ENCODE results near the gene MYRIP.
"Not testable (repeated sequence)": the region's sequence is repeated elsewhere in the genome, so short reads cannot be mapped to it uniquely, and the experiment has no call there.

Gene MYRIP

DNA sequence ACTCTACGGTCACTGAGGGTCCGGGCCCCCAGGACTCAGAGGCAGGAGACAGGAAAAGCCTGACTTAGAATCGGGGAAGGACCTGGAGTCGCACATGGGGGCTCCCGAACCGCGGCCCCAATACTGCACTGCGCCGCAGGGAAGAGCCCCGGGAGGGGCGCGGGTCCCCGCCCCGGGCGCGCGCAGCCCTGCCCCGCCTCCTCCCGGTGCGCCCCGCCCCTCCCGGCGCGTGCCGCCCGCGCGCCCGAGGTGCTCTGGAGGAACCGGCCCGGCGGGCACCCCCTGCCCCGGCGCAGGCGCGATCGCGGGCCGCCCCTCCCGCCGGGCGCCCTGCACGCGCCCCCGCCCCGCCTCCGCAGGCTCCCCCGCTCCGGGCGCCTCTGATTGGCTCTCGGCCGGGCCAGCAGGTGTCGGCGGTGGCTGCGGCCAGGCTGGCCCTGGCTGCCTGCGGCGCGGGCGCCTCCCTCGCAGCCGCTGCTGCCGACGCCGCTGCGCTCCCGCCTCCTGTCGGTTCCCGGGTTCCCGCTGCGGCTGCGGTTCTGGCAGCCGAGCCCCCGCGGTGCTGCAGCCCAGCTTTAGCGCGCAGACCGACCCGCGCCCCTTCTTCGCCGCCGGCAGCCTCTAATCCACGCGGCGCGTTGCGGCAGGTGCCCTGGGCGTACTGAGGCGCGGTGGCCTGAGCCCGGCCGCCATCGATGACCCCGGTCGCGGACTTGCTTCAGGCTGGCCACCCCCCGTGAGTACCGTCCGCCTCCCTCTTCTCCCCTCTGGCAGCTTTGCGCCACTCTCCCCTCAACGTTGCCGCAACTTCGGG, at the start of gene MYRIP:
Gene MYRIP (plus strand): TSS at position 429 of the 814 bp plus-strand sequence. CDS start 91,208 bp downstream, outside the sequence.
- no peak for DNase-seq

DNA sequence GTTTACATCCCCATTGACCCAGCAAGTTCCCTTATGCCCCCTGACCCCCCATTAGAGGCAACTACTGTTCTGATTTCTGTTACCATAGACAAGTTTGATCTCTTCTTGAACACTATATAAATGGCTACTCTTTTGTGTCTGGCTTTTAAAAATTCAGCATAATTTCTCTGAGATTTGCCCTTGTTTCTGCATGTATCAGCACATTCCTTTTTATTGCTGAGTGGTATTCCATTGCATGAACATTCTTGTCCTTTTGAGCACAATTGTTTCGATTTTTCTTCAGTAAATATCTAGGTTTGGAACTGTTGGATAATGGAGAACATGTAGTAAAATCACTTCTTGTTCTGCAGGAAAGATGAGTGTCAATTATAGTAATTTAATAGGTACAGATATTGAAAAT, 49.1 kb upstream of the MYRIP start:
- no peak for DNase-seq

DNA sequence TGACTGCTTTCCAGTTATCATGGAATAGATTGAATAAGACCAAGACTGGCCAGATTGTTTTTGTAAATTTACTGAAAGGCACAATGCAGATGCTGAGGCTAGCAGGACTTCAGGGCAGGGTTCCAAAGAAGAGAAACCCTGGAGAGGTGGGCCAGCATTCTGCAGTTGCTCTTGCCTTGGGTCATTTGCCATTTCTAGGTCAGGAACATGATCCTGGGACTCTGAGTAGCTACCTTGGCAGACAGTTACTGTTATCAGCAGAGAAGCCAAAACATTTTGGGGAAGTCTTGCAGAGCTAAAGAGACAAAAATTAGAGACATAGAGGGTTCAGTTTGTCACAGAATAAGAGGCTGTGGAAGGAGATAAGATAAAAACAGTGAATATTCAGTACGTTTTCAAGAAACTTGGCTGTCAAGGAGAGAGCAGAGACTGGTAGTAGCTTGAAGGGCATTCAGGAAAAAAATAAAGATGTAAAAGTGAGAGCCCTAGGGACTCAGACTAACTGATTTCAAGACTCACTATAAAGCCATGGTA, 46.8 kb upstream of the MYRIP start:
- DNase-seq, result no peak

DNA sequence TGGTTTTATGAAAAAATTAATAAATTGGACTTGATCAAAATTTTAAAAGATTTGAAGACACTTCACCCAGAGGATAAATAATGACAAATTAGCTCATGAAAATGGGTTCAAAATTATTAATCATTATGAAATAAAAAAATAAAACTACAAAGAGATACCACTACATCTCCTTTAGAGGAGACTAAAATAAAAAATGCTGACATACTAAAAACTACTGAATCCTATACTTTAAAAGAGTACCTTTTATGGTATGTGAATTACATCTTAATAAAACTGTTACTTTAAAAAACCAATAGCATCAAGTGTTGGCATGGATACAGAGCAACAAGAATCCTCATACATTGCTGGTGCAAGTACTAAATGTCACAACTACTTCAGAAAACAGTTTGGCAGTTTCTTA, 46.0 kb upstream of the MYRIP start:
- no peak for DNase-seq

DNA sequence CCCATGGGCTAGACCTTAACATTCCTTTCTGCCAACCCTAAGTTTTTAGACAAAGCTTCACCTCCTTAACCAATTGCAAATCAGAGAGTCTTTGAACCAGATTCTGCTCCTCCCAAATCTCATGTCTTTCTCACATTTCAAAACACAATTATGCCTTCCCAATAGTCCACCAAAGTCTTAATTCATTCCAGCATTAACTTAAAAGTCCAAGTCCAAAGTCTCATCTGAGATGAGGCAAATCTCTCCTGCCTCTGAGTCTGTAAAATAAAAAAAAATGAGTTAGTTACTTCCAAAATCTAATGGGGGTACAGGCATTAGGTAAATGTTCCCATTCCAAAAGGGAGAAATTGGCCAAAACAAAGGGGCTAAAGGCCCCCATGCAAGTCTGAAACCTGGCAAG, 43.8 kb upstream of the MYRIP start:
- no peak for DNase-seq

DNA sequence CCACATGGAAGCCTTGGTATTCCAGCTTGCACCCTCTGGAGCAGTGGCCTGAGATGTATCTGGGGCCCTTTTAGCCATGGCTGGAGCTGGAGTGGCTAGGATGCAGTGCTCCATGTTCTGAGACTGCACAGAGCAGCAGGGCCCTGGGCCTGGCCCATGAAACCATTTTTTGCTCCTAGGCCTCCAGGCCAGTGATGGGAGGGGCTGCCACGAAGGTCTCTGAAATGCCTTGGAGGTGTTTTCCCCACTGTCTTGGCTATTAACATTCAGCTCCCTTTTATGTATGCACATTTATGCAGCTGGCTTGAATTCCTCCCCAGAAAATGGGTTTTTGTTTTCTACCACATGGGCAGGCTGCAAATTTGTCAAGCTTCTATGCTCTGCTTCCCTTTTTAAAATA, 43.0 kb upstream of the MYRIP start:
- DNase-seq, result no peak

DNA sequence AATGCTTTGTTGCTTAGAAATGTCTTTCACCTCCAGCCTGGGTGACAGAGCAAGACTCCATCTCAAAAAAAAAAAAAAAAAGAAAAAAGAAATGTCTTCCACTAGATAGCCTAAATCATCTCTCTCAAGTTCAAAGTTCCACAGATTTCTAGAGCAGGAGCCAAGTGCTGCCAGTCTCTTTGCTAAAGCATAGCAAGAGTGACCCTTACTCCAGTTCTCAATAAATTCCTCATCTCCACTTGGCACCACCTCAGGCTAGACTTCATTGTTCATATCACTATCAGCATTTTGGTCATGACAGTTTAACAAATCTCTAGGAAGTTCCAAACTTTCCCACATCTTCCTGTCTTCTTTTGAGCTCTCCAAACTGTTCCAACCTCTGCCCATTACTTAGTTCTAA, 42.5 kb upstream of the MYRIP start:
- DNase-seq, result not testable (repeated sequence)

DNA sequence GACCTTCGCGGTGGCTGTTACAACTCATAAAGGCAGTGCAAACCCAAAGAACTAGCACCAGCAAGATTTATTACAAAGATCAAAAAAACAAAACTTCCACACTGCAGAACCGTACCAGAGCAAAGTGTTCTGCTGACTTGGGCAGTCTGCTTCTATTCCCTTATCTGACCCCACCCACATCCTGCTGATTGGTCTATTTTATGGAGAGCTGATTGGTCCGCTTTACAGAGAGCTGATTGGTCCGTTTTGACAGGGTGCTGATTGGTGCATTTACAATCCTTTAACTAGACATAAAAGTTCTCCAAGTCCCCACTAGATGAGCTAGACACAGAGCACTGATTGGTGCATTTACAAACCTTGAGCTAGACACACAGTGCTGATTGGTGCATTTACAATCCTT, 31.2 kb upstream of the MYRIP start:
- DNase-seq, result not testable (repeated sequence)

DNA sequence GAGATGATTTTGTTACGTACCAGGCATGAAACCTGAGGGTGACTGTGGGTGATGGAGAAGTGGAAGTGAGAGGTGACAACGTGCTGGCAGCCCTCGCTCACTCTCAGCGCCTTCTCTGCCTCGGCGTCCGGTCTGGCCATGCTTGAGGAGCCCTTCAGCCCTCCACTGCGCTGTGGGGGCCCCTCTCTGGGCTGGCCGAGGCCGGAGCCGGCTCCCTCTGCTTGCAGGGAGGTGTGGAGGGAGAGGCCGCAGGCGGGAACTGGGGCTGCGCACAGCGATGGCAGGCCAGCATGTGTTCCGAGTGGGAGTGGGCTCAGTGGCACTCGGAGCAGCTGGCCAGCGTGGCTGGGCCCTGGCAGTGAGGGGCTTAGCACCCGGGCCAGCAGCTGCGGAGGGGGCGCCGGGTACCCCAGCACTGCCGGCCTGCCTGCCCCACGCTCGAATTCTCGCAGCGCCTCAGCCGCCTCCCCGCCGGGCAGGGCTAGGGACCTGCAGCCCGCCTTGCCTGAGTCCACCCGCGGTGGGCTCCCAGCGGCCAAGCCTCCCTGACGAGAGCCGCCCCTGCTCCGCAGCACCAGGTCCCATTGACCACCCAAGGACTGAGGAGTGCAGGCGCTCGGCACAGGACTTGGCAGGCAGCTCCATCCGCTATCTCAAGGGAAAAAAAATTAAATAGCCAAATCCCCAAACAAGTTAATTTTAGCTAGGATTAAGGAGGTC, 29.7 kb upstream of the MYRIP start:
- DNase-seq, result no peak

DNA sequence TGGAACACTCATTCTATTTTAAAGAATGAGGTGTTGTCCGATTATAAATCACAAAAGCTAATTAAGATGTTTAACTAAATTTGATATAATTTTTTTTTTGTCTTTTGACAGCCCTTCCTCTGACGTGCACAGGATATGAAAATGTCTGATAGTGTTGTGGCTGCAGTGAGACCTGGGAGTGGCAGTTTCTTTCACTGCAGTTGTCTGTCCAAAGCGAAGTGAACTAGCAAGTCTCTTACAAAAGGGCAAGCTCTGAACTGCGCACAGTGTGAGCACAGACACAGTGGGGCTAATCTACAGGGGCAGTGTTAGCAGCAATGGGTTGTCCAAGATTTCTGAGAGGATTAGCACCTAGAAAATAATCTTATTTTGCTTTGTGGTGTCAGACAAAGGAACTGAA, 29.1 kb upstream of the MYRIP start:
- DNase-seq, result no peak

DNA sequence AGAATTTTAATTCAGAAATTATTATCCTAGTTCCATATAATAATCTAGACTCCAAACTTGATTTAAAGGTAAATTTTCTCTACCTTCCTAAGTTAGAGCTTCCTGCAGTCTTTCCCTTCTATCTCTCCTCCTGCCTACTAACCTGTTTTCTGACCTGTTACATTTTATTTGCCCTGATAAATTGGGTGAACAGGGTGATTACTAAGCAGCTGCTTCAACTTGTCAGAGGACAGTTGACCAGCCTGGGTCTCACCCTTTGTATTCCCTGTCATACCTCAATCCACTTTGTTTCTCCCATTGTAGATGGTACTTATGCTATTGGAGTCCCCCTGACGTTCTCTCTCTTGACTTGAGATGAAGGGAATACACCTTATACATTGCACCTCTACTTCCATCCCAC, 28.4 kb upstream of the MYRIP start:
- no peak for DNase-seq

DNA sequence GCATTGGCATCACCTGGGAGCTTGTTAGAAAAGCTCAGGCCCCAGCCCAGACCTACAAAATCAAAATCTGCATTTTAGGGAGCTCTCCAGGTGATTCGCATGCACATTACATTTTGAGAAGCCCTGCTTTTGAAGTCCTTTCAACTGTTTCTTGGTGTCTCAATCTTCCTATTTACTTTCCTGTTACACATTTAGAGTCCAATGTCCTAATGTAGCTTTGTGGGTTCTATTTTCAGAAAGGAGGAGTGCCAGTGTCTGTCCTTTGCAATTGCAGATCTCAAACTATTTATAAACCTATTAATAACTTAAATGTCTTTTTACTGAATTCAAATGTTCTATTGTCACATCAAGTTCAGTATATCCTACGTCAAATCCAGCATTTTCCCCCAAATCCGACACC, 27.8 kb upstream of the MYRIP start:
- DNase-seq, result no peak

DNA sequence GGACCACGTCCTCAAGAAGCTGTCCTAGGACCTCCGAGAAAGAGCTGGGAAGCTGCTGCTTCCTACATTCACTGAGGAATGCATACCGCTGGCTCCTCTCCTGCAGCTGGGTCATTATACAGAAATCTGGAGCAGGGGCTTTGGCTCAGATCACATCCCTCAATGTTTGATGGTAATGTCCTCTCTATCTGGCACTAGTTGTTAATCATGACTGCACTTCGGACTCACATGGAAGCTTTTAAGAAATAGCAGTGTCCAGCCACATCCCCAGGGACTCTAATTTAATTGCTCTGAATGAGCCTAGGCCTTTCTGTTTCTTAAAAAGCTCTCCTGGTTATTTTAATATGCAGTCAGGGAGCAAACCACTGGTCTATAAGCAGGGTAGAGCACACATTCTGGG, 25.7 kb upstream of the MYRIP start:
- DNase-seq, result no peak

DNA sequence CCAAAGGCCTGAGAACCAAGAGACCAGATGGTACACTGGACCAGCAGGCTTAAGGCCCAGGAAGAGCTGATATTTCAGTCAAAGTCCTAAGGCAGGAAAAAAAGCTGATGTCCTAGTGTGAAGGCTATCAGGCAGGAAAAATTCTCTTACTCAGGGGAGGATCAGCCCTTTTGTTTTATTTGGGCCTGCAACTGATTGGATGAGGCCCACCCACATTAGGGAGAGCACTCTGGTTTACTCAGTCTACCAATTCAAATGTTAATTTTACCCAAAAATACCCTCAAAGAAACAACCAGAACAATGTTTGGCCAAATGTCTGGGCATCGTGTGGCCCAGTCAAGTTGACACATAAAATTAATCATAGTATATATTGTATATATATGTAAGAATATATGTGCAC, 24.5 kb upstream of the MYRIP start:
- no peak for DNase-seq

DNA sequence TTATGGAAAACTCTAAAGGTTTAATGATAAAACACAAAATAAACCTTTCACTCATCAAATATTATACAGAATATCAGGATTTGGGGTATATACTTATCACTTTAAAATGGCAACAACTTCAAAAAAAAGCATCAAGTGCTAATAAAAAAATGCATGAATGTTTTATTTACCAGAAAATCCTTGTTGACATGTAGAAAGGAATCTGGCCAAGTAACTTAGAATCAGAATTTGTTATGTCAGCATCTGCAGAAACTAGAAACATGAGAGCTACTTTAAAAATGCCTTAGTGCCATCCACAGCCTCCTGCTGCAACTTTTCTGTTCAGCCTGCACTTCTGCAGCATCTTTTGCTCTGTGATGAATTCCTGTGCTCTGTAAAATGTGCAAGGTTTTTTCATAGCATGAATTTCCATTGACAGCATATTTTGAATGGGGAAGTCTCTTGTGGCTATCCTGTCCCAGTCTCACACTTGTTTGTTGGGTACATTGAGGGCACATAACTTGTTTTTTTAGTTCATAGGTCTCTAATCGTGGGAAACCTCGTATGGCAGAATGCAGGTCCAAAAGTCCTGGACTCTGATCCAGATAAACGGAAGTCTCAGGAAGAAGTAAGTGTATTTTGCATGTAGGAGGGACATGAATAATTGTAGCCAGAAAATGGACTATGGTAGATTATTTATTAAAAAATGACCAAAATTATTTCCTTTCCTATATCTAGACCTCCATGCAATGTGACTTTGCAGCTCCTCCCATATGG, 21.1 kb upstream of the MYRIP start:
- no peak for DNase-seq

DNA sequence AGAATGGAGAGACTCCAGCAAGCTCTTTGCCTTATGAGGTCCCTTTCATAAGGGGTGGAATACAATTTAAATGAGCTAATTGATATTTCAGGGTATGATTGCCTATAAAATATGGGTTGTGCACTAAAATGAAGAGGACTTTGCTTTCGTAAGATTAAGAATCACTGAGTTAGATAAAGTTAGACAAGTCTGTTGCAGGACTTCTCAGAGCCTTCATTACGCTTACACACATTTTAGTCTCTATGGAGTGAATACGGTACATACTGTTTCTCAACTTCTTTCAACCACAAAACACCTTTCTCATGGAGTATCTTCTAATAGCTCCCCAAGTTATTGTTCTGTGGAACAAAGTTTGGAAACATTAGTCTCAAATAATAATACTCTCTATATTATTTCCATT, 17.8 kb upstream of the MYRIP start:
- DNase-seq, result no peak

DNA sequence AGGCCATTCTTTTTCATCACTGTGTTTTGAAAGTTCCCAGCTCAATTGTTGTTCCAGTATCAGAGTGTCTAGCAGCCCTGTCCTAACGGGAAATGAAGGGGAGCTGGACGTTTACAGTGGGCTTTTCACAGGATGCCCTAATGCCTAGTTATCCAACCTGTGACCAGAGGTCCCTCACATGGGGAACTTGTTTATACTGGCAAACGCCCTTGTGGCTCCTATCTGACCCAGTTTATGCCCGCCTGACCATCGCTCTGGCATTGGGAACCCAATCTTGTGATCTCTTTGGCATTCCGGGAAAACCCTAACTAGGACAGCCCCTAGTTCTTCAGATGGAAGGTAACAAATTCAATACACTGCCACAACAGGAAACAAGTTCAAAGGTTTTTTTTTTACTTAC, 14.5 kb upstream of the MYRIP start:
- DNase-seq, result no peak

DNA sequence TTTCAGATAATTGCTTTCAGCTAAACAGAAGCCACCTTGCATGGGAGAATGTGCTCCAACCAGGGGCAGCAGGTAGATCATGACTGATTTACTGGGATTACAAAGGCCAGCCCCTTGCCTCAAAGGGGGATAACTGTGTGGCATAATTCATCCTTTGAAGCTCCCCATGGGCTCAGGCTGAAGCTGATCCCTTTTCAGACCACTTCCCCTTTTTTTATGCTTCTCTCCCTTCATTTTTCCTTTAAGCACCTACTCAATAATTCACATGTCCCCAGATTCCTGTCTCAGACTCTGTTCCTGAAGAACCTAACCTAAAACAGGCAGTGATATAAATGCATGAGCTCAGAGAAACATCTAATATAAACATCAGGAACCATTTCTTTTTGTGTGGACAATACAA, 8.2 kb upstream of the MYRIP start:
- DNase-seq, result no peak

DNA sequence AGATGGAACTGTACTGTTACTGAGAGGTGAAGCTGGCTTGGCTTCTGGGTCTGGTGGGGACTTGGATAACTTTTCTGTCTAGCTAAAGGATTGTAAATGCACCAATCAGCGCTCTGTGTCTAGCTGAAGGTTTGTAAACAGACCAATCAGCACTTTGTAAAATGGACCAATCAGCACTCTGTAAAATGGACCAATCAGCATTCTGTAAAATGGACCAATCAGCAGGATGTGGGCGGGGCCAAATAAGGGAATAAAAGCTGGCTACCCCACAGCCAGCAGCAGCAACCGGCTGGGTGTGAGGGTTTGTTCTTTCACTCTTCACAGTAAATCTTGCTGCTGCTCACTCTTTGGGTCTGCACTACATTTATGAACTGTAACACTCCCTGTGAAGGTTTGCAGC, 6.9 kb upstream of the MYRIP start:
- DNase-seq, result not testable (repeated sequence)

DNA sequence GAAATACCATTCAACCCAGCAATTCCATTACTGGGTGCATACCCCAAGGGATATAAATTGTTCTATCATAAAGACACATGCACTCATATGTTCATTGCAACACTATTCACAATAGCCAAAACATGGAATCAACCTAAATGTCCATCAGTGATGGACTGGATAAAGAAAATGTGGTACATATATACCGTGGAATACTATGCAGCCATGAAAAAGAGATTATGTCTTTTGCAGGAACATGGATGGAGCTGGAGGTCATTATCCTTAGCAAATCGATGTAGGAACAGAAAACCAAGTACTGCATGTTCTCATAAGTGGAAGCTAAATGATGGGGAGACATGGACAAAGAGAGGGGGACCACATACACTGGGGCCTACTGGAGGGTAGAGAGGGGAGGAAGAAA, 5.5 kb upstream of the MYRIP start:
- DNase-seq, result no peak

DNA sequence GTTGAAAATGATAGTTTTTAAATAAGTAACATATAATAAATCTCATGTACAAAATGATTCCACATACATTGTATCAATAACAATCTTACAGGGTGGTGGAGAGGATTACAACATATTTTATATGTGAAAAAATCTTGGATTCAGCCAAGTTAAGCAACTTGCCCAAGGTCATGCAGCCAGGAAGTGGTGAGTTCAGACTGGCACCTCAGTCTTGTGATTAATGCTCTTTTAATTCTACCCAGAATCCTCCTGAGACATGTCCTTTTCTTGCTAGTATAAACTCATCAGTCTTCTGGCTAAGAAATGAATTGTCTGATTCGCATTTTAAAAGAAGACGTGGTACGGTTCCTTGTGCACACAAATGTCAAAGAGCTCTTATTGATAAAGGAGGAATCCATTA, 4.5 kb upstream of the MYRIP start:
- no peak for DNase-seq

DNA sequence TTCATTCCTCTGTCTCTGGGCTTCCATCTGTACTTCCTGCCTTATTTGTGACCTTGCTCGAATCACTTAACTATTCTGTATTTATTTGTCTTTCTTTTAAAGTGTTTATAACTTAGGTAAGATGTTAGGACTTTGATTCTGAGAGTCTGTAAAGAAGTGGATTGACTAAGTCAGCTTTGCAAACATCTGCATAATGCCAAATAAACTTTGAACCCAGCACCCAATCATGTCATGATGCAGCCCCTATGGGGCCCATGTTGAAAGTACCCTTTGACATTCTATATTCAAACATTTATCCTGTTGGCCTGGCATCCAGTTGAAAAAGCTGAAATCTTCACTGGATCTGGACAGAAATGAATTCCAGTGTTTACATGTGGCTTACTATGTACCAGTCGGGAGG, 3.8 kb upstream of the MYRIP start:
- no peak for DNase-seq

DNA sequence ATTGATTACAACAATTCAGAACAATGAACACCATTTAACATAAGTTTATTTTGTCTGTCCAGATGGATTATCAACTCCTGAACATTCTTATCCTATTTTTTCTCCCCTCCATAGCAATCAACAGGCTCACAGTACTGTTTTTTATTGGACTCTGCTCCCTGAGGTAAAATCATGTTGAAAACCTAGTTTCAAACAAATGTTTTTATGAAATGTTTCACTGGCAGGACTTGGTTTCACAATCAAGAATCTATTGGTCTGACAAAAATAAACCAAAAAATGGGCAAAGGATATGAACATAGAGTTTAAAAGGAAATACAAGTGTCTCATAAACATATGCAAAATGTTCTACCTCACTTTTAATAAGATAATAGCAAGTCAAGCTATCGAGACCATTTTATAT, 2.6 kb upstream of the MYRIP start:
- no peak for DNase-seq
